Measurements from ENCODE around the gene DUSP15.

DUSP15 gene

DNA sequence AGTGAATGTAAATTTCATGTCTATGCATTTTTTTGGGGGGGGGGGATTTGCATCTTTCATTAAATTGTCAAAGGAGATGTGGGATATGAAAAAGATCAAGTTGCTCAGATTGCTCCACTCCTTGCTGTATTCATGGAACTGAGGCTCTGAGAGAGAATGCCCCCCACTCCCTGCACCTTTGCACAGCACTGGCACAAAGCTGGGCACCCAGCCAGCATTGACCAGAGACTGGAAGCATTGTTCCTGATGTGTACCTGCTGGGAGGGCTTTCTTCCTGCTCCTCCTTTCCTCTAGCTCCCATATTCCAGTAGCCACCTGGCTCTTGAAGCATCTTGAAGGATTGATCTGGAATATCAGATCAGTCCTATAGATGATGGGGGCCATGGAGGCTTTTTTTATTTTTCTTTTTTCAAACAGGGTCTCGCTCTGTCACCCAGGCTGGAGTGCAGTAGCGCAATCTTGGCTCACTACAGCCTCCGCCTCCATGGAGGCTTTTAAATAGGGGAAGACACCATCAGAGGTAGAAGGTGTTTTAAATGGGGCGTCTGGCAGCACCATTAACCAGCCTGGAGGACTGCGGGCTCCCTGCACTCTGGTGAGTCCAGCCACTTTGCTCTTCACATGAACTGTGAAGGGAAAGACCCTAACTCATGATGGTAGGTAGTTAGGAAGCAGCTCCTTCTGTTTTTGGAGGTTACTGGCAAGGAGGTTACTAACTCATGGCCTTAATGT, 10.9 kb downstream of the DUSP15 start:
- DNase-seq, result no peak

DNA sequence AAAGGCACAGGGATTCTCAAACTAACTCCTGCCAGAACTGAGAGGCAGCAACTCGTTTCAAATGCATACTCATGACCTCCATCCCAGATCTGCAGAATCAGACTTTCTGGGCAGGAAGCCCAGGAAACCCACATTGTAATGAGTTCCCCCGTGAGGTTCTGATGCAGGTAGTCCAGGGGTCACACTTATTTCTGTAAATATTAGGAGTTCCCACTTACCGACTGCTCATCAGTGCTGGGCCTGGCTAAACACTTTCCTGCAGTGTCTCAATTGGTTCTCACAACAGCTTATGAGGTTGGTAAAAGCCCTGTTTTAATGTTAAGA, 11.6 kb downstream of the DUSP15 start:
- DNase-seq, result no peak

DNA sequence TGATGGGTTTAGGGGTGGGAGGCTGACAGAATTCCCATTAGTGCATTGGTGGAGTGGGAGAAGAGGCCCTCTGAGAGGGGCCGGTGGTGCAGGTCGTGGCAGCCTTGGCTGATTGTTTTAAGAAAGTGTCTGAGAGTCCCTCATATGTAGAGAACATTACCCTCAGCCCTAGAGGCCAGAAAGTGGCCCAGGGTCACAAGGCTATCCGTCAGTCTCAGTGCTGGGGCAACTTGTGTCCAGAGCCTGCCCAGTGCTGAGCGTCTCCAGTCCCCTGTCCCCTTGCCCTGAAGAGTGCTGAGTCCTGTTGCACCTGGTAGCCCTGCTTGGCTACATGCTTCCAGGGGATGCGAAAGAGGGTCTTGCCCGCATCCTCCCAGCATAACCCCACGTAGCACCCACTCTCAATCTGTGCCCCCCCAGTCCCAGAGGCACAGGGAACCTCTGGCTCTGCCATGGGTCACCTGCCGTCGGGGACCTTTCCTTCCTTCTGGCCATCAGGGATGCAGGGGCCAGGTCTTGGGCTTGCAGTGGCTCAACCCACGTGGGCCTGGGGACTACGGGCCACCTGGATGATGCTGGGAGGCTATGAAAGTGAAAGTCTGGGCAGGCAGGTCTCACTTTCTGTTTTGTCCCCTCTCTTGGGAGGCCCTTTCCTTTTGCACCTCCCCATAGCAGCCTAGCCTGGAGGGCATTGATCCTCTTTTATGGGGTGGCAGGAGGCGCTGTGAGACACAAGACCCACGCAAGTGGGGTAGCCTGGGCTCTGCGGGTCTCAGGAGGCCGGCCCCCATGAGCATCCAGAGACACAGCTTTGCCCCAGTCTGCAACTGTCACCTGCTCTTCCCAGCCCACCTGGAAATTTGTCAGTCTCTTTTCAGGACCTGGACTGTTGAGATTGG, 12.2 kb downstream of the DUSP15 start:
- no peak for DNase-seq

DNA sequence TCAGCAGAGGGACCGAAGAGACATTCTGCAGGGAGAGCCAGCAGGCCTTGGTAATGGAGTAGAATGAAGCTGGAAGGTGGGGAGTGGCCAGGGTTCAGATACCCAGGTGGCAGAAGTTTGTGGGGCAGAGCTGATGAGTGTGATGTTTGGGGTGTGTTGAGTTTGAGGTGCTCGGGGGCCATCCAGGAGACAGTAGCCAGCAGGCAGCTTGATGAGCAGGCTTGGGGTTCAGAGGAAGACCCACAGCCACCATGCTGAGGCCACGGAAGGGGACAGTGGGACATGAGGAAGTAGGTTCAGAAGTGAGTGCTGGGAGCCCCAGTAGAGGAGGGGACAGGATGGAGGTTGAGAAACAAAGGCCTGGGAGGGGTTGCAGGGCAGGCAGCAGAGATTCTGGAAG, 13.8 kb downstream of the DUSP15 start:
- no peak for DNase-seq

DNA sequence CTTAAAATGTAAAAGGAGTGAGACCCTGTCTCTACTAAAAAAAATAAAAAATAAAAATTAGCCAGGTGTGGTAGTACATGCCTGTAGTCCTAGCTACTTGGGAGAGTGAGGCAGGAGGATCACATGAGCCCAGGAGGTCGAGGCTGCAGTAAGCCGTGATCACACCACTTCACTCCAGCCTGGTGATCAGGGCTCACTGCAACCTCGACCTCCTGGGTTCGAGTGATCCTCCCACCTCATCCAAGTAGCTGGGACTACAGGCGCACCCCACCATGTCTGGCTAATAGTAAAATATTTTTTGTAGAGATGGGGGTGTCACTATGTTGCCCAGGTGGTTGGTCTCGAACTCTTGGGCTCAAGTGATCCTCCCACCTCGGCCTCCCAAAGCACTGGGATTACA, 16.8 kb downstream of the DUSP15 start:
- no peak for DNase-seq

DNA sequence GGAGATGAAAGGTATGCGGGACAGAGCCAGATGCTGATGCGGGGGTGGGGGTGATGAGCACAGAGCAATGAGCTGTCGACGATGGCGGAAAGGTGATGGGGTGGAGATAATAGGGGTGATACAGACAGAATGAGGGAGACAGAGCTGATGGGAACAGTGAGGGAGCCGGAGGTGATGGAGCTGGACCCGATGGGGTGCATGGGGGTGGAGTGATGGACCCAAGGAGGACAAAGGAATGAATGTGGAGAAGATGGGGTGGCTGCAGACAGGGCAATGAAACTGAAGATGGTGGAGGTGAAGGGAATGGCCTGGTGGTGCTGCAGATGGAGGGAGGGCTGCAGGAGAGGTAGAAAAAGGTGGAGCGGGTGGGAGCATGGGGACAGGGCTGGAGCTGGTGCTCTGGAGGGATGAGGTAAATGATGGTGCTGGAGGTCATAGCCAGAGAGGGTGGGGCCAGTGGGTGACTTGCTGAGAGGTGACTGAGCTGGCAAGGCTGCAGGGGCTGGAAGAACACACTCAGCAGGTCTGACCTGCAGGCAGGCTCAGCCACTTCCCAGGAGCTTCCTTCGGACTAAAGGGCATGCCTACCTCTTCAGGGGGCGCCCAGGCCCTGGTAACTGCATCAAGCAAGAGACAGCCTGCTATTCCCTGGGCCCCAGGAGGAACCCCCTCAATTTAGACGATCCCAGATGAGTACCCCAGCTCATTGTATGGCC, 18.9 kb downstream of the DUSP15 start:
- no peak for DNase-seq

DNA sequence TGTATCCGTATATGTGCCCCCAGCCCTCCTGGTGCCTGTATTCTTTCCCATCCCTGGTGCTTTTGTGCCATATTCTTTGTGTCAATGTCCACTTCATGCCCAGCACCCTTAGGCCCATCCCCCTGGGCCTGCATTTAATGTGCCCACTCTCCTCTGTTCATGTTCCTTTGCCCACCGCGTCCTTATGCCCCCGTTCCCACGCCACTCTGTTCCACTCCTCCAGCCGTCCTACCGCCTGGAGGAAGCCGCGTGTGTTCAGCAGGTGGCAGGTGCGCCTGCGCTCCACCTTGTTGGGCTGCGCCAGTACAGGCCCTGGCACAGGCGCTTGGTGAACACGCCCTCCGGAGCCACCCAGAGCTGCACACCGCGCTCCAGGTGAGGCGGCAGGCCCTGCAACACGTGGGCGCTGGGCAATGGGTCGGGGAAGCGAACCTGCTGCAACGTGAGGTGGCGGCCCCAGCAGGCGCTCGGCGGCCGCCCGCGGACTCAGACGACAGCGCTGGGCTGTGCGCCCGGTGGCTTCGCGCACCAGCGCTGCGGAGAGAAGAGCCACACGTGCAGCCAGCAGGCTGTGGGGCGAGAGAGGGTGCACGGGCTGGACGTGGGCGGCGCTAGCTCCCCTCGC, 20.9 kb downstream of the DUSP15 start:
- DNase-seq, result no peak

DNA sequence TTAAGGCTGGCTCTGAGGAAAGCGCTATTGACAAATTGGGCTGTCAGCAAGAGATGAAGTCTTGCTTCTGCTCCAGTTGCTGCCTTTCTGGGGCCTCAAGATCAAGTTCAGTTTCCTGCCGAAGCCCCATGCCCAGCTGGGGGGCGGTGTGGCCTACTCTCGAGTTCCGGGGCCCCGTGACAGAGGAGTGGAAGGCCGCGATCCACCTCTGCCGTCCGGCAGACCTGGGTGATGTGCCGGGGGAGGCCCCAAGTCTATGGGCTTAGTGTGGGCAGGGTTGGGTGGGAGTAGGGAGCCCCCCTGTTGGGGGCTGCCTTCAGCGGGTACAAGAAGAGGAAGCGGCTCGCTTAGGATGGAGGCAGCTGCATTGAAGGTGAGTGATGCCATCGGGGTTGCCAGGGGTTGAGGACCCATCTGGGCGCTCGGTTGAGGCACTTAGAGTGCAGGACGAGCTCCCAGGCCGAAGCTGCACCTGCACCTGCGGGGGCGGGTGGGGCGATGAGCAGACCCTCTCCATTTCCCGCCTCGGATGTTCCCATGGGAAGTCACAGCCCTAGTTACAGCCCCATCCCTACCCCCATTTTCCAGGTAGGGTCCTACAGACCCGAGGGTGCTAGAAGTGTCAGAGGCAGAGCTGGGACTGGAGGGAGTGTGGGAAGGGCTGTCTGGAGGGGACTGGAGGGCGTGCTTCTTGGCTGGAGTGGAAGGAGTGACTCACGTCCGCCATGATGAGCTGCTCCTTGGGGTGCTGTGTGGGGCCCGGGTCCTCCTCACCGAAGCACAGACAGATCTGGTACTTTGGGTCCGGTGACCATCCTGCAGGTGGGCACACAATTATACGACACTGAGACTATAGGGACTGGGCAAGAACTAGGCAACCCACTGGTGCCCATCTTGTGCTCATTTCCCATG, 22.0 kb downstream of the DUSP15 start:
- DNase-seq, result no peak

DNA sequence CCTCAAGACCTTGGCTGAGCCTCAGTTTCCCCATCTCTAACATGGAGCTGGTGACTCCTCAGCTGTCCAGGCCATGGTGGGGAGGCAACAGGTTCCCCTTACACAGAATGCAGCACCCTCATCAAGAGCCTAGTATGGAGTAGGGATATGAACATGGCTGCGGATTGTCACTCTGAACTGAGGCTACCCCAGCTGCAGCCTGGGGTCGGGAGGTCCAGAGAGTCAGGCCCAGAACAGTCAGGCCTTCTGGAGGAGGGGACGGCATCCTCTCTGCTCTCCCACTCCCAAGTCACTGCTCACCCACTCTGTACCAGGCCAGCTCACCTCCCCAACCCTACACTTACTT, 23.6 kb downstream of the DUSP15 start:
- DNase-seq, result no peak

DNA sequence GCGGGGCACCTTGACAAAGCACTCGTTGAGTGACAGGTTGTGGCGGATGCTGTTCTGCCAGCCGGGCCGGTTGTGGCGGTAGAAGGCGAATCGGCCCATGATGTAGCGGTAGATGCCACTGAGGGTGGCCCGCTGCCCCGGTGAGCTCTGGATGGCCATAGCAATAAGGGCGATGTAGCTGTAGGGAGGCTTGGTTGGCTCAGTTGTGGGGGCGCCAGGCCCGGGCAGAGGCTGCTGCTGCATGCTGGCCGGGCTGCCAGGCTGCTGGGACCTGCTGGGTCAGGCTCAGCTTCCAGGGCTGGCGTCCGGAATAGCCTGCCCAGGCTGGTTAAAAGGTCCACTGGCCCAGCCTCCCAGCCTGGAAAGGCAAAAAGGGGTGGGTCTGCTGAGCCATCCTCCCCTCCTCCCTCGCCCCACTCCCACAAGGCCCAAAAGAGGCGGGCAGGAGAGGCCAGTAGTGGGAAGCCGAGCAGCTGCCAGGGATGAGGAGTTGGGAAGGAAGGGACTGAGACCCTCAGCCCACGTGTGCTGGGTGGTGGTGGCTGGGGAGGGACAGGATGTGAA, 24.9 kb downstream of the DUSP15 start, which contains the start of gene FOXS1:
TSS of gene FOXS1 (minus strand) at position 305 of the 564 bp plus-strand sequence. CDS start at position 243, 62 bp downstream.
- DNase-seq, result no peak

DNA sequence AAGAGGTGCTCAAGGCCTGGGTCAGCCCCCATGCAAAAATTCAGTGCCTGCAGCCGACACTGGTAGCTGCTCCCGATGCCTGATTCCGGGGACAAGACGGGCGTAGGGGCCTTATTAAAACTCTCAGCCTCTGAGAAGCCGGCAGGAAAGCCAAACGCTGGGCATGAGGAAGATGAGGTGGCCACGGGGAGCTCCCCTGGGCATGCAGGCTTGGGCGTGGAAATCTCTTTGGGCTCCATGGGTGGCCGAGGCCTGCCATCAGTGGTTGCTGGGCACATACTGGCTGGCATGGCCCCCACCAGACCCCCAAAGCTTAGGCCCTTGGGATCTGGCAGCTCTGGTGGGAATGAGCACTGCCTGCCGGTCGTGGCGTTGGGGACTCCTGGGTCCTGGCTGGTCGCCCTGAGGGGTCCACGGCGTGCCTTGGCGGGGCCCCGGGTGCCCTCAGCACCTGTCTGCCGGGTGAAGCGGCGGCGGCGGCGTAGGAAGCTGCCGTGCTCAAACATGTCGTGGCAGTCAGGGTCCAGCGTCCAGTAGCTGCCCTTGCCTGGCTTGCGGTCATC, 25.5 kb downstream of the DUSP15 start:
- no peak for DNase-seq

DNA sequence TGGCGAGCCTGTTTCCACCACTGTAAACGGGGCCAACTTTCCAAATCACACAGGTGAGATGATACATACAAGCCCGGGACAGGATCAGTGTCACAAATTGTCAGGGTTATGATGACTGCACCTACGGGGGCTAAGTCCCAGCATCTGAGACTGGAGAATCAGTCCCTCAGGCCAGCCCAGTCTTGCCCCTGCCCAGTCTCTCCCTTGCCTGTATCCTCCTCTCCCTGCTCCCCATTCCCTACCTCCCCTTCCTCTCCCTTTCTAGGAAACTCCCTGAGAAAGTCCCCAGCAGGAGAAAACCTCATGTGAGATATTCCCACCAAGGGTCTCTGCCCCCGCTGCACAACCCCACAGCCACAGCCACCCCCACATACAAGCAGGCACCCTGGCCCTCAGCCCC, 26.4 kb downstream of the DUSP15 start:
- DNase-seq, result no peak

DNA sequence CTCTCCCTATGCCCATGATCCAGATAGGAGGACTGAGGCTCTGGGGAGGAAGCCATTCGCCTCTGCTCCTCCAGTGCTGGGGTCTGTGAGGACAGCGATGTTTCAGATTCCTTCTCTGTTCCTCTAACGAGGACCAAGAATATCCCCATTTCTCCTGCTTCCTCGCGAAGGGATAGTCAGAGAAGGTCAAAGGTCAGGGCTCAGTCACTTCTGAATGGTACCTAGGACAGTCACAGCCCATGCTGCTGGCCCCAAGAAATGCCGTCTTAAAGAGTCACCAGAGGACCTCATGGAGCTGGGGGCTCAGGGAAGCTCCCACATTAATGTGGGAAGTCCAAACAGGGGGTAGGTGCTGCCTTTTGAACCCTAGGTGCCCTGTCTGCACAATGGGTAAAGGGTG, 27.0 kb downstream of the DUSP15 start:
- DNase-seq, result no peak

DNA sequence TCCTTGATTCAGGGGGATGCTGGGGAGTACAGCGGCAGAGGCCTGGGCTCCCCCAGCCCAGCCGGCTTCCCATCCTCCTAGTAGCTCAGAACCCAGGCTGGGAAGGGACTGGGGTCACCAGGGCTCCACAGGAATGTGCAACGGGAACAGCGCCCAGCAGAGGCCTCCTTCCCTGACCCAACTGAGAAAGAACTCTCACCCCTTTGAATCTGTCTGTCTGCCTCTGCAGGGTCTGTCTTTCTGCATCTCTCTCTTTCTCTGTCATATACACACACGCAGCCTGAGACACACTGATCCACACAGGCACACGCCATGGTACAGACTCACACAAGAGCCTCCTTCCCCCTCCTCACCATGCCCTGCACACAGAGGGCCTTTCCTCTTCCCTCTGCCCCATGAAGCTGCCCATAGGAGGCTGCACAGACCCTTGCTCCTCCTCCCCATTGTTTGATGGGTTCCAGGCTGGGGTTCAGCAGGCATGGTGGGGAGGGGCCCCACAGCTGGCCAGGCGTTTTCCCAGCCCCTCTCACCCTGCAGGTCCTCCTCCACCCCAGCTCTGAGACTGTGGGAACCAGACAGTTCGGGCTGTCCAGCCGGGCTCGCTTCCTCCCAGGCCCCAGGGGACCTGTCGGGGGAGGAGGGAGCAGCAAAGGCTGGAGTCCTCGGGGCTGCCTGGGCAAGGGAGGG, 27.7 kb downstream of the DUSP15 start:
- DNase-seq, result no peak

DNA sequence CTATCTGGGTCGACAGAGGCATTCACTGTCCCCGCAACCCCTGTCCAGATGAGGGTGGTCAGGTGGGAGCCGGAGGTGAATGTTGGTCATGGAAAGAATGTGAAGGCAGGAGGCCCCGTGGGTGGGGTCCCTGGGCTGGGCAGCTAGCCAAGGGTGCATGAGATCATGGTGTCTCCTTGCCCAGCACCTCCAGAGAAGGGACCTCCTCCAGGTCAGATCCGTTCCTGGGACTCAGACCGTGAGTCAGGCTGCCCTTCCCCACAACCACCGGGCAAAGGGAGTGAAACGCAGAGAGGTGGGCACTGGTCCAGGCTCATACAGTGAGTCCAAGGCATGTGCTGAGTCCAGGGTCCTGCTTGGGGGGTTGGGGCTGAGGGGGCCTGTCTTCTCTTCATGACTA, 28.4 kb downstream of the DUSP15 start:
- no peak for DNase-seq

DNA sequence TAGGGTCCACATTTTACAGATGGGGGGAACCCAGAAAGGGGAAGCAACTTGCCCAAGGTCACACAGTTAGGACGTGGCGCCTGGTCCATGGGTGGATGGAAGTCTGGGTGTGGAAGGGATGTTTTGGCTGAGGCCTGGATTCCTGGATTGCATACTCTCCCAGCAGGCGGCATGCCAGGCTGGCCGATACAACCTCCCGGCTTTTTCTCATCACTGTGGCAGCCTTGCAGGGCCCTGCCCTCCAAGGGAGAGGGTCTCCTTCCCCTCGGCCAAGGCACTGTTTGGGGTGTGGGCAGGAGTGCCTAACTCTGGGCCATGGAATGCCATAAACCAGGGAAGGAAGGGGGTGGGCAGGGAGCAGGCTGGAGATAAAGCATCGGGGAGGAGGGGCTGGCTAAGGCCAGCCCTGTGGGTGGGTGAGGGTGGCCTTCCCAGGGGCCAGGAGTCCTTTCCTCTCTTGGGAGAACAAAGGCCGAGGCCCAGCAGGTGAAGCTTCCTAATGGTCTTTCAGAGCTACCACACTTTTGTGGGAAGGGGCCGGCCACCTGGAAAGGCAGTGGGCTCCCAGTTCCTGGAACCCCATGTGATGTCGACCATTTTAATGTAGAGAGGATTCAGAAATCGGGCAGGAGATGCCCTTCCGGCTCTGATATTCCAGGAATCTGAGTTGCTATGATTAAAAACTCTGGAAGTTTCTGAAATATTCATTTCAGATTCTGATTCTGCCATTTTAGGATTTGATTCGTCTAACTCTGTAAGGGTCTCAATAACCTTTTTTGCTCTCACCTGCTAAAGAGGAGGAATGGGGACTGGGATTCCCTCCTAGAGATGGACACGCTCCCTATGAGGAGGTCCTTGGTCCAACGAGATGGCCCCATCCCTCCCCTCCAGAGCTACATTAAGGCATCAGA, 29.2 kb downstream of the DUSP15 start:
- no peak for DNase-seq

DNA sequence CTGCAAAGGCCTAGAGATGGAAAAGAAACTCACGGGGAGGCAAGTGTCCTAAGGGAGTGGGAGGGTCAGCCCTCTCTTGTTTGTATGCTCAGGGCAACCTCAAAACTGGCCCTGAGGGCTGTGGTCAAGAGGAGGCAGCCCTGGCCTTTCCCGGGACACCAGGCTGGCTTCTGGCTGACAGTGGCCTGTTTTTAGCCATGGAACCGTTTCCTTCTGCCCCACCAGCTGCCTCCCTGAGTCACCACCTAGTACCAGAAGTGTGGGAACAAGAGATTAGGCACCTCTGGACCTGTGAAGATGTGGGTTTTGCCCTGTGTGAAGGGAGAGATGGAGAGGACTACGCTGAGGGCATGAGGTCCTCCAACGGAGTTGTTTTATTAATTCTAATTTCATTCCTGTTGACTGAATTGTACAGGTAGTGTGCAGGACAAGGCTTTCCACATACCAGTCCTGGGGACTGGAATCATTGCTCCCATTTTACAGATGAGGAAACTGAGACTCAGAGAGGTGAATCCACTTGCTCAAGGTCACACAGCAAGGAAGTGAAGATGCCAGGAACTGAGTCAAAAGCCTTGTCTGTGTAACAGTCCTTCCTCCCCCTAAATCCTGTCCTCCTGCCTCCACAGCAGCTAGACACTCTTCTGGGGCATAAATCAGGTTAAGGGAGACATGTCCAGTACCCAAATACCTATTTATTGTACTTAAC, 30.4 kb downstream of the DUSP15 start:
- no peak for DNase-seq

DNA sequence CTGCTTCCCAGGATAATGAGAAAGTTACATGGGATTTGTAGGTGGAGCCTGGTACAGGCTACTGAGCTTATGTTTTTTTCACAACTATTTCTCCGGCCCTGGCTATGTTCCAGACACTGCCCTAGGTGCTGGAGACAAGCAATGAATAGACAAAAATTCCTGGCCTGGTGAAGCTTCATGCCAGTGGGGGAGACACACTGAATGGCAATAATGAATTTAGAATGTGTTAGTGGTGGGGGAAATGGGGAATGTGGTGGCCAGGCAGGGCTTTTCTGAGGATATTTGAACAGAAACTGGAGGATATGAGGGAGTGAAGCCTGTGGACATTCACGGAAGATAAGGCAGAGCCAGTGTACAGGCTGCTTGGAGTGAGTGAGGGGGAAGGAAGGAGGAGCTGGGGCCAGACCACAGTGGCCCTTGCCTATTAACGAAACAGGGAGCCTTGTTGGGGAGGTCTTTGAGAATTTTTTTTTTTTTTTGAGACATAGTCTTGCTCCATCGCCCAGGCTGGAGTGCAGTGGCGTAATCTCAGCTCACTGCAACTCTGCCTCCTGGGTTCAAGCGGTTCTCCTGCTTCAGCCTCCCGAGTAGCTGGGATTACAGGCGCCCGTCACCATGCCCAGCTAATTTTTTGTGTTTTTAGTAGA, 31.6 kb downstream of the DUSP15 start:
- no peak for DNase-seq
